ENCODE measurements around the gene UMAD1.

- TF ChIP-seq ZNF565 (CRISPR knock-in tag; conservative IDR thresholded peaks at IDR 0.05; ENCODE audit: low read depth) (no peak), TSHZ2 (CRISPR knock-in tag; IDR thresholded peaks at IDR 0.05) (no peak), BACH2 (CRISPR knock-in tag; IDR thresholded peaks at IDR 0.05; ENCODE audit: borderline replicate concordance) (no peak), TOX (CRISPR knock-in tag; IDR thresholded peaks at IDR 0.05; ENCODE audit: borderline replicate concordance) (no peak), POU6F1 (CRISPR knock-in tag; IDR thresholded peaks at IDR 0.05; ENCODE audit: borderline replicate concordance, low read depth) (no peak)
Observed at GRCh38 chr7:7869651-7870050, 229.1 kb downstream of the UMAD1 start.

Measured in SK-N-SH treated with all-trans-retinoic acid at 6 μM for 48 hours (cell line).